Loucy (cell line): ENCODE results near the gene MGA.
"Not testable (repeated sequence)": the region's sequence is repeated elsewhere in the genome, so short reads cannot be mapped to it uniquely, and the experiment has no call there.

ENCODE experiments used
- H2AFZ ChIP-seq: fragments of 200-600 bp; sonication (generic); 2 replicates; pipeline ENCODE4 v1.6.0; 2016; ENCODE audit warnings: antibody characterized with exemption, mild to moderate bottlenecking, low read length, moderate library complexity
- H3F3A ChIP-seq: fragments of 200-600 bp; 2 replicates; pipeline ENCODE4 v1.6.0; 2016; ENCODE audit warnings: antibody characterized with exemption, low read depth, mild to moderate bottlenecking
- H3K27me3 ChIP-seq: fragments of 200-600 bp; sonication (generic); 2 replicates; pipeline ENCODE4 v1.6.1; 2014; ENCODE audit warnings: low read length, mild to moderate bottlenecking; ENCODE audit not compliant: insufficient read depth, poor library complexity, severe bottlenecking
- H3K36me3 ChIP-seq: fragments of 200-600 bp; sonication (generic); 2 replicates; pipeline ENCODE4 v1.6.1; 2016; ENCODE audit warnings: low read length; ENCODE audit not compliant: insufficient read depth
- H3K4me1 ChIP-seq: fragments of 200-600 bp; sonication (generic); 2 replicates; pipeline ENCODE4 v1.5.1; 2014; ENCODE audit warnings: low read length, mild to moderate bottlenecking; ENCODE audit not compliant: insufficient read depth, poor library complexity, severe bottlenecking
- H3K4me2 ChIP-seq: fragments of 200-600 bp; sonication (generic); 2 replicates; pipeline ENCODE4 v1.6.0; 2014; ENCODE audit warnings: antibody characterized with exemption, low read length, low read depth, mild to moderate bottlenecking; ENCODE audit not compliant: poor library complexity, severe bottlenecking
- H3K4me3 ChIP-seq: fragments of 200-600 bp; sonication (generic); 2 replicates; pipeline ENCODE4 v1.5.1; 2014; ENCODE audit warnings: low read length, mild to moderate bottlenecking, mixed read lengths; ENCODE audit not compliant: poor library complexity, severe bottlenecking
- H3K79me2 ChIP-seq: fragments of 200-600 bp; sonication (generic); 2 replicates; pipeline ENCODE4 v1.6.1; 2014; ENCODE audit warnings: low read length; ENCODE audit not compliant: insufficient read depth
- H3K9ac ChIP-seq: fragments of 200-600 bp; sonication (generic); 2 replicates; pipeline ENCODE4 v1.6.0; 2014; ENCODE audit warnings: mild to moderate bottlenecking, low read depth, low read length, moderate library complexity; ENCODE audit not compliant: poor library complexity, severe bottlenecking
- H3K9me2 ChIP-seq: fragments of 200-600 bp; sonication (generic); replicated peaks from 2 replicates; pipeline ENCODE4 v1.6.1; 2016; ENCODE audit warnings: low read depth, low read length, mixed read lengths
- H3K9me3 ChIP-seq: fragments of 200-600 bp; sonication (generic); 2 replicates; pipeline ENCODE4 v1.6.1; 2014; ENCODE audit warnings: mild to moderate bottlenecking, antibody characterized with exemption, low read length, low read depth; ENCODE audit not compliant: insufficient read depth
- H4K20me1 ChIP-seq: fragments of 200-600 bp; sonication (generic); 2 replicates; pipeline ENCODE4 v1.6.0; 2014; ENCODE audit warnings: antibody characterized with exemption, low read length, mild to moderate bottlenecking; ENCODE audit not compliant: insufficient read depth, poor library complexity, severe bottlenecking
- EZH2phosphoT487 ChIP-seq: fragments of 200-600 bp; IDR thresholded peaks from 2 replicates; pipeline ENCODE4 v1.6.1; 2018; ENCODE audit warnings: antibody characterized with exemption, mild to moderate bottlenecking, moderate library complexity, borderline replicate concordance
- TF ChIP-seq, protein P1 (sequence below): fragments of 200-600 bp; sonication (generic); conservative IDR thresholded peaks from 2 replicates; pipeline ENCODE4 v1.5.1; 2014; ENCODE audit warnings: mild to moderate bottlenecking, antibody characterized with exemption, low read length

MGA gene

GRCh38 chr15:41727143-41727542, 66.9 kb downstream of the MGA start:
- H4K20me1 ChIP-seq: peaks cover 5% of the 10 kb centered on the region
- no peaks in the 10 kb centered on the region for H3K4me1 ChIP-seq
- H3F3A ChIP-seq: no peaks in the 10 kb centered on the region
- H3K36me3 ChIP-seq: peaks cover 39% of the 10 kb centered on the region
- H3K9me2 ChIP-seq: no peaks in the 10 kb centered on the region
- no peak overlapping the region for H3K9ac ChIP-seq
- no peaks in the 10 kb centered on the region for H3K27me3 ChIP-seq
- H3K4me3 ChIP-seq: no peak overlapping the region
- H3K79me2 ChIP-seq: peaks cover 14% of the 10 kb centered on the region; the same call in 1 of the 2 replicates
- TF ChIP-seq, protein P1, sequence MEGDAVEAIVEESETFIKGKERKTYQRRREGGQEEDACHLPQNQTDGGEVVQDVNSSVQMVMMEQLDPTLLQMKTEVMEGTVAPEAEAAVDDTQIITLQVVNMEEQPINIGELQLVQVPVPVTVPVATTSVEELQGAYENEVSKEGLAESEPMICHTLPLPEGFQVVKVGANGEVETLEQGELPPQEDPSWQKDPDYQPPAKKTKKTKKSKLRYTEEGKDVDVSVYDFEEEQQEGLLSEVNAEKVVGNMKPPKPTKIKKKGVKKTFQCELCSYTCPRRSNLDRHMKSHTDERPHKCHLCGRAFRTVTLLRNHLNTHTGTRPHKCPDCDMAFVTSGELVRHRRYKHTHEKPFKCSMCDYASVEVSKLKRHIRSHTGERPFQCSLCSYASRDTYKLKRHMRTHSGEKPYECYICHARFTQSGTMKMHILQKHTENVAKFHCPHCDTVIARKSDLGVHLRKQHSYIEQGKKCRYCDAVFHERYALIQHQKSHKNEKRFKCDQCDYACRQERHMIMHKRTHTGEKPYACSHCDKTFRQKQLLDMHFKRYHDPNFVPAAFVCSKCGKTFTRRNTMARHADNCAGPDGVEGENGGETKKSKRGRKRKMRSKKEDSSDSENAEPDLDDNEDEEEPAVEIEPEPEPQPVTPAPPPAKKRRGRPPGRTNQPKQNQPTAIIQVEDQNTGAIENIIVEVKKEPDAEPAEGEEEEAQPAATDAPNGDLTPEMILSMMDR: no peak
- TF ChIP-seq EZH2phosphoT487: no peak
- no peak overlapping the region for H2AFZ ChIP-seq
- no peak overlapping the region for H3K4me2 ChIP-seq
- H3K9me3 ChIP-seq: no peaks in the 10 kb centered on the region

DNA sequence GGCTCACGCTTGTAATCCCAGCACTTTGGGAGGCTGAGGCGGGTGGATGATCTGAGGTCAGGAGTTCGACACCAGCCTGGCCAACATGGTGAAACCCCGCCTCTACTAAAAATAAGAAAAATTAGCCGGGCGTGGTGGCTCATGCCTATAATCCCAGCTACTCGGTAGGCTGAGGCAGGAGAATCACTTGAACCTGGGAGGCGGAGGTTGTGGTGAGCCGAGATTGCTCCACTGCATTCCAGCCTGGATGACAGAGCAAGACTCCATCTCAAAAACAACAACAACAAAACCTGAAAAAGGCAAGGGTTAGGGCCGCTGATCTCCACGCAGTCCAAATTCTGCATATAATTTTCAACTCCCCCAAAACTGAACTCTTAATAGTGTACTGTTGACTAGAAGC, 67.9 kb downstream of the MGA start:
- H3K9me2 ChIP-seq, H4K20me1 ChIP-seq, H3K4me1 ChIP-seq, H3F3A ChIP-seq, H3K27me3 ChIP-seq, H3K4me2 ChIP-seq, H2AFZ ChIP-seq, H3K9me3 ChIP-seq, H3K4me3 ChIP-seq, H3K9ac ChIP-seq: not testable (repeated sequence)
- Histone ChIP-seq H3K36me3 (peaks cover 47% of the 10 kb centered on the region), H3K79me2 (peaks cover 14% of the 10 kb centered on the region; the same call in 1 of the 2 replicates)

DNA sequence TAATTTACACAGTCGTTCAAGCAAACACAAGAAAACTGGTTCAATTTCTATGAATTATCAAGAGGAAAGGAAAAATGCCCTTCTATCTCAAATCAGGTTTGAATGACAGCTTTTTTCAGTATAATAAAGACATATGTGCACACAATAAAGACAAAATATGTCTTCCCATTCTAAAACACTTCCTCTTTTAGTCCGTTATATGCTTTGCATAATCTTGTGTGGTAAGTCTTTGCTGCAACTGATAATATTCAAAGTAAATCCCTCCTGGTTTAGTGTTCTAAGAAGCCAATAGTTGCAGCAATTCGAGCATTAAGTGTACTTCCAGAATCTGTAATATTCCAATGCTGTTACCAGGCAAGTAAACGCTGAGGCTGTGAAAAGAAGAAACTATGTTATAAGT, 70.3 kb downstream of the MGA start:
- Histone ChIP-seq H4K20me1 (no peaks in the 10 kb centered on the region), H3K4me2 (no peak overlapping the region), H3F3A (no peaks in the 10 kb centered on the region), H3K4me1 (no peaks in the 10 kb centered on the region), H3K79me2 (peaks cover 3% of the 10 kb centered on the region; the same call in 1 of the 2 replicates), H3K27me3 (no peaks in the 10 kb centered on the region), H3K36me3 (peaks cover 71% of the 10 kb centered on the region), H2AFZ (no peak overlapping the region), H3K9me3 (no peaks in the 10 kb centered on the region), H3K9me2 (no peaks in the 10 kb centered on the region), H3K9ac (no peak overlapping the region), H3K4me3 (no peak overlapping the region)
- TF ChIP-seq, protein P1: no peak
- TF ChIP-seq EZH2phosphoT487: no peak

GRCh38 chr15:41732483-41732882, 72.3 kb downstream of the MGA start:
- peaks cover 80% of the 10 kb centered on the region for H3K36me3 ChIP-seq
- H3K9me2 ChIP-seq: no peaks in the 10 kb centered on the region
- no peaks in the 10 kb centered on the region for H3K9me3 ChIP-seq
- no peak overlapping the region for H3K9ac ChIP-seq
- no peaks in the 10 kb centered on the region for H3K4me1 ChIP-seq
- H3K27me3 ChIP-seq: no peaks in the 10 kb centered on the region
- no peak overlapping the region for H2AFZ ChIP-seq
- H3K4me2 ChIP-seq: no peak overlapping the region
- H3F3A ChIP-seq: no peaks in the 10 kb centered on the region
- TF ChIP-seq, protein P1: no peak
- no peak for TF ChIP-seq EZH2phosphoT487
- no peaks in the 10 kb centered on the region for H3K79me2 ChIP-seq
- H3K4me3 ChIP-seq: no peak overlapping the region
- no peaks in the 10 kb centered on the region for H4K20me1 ChIP-seq
